HG03521 (cell line): ENCODE measurements around the gene SMIM13.

Experiments used
- ATAC-seq: cut with Tn5 transposase; IDR thresholded peaks from one replicate; pipeline ENCODE4 v1.9.1; 2021; ENCODE audit warnings: mild to moderate bottlenecking, moderate library complexity; ENCODE audit not compliant: unreplicated experiment

The SMIM13 gene

DNA sequence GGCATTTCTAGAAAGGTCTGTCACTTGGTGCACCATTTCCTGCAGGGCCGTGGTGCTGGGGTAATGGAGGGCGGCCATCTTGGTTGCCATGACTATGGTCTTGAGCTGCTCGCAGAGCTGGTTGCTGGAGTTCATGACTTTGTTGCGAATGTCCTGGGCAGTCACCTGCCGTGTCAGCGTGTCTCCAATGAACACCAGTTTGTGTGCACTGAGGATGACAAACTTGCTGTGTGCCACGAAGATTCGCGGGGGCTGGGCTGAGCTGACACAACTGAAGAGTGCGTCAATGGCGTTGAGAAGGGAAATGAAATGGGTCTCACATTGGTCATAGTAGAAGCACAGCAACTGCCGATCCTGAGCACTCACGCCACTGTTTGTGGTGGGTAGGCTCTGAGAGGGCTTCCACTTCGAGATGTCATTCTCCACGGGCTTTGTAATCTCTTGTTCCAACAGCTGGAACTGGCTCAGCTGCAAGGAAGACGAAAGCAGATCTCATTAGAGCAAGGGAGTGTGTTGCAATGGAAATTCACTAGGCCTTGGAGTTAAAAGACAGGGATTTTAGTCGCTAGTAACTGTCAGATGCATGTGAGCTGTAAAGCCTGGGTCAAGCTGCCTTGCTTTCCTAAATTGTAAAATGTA lies 91.7 kb downstream of the SMIM13 start:
- ATAC-seq: no peak

DNA sequence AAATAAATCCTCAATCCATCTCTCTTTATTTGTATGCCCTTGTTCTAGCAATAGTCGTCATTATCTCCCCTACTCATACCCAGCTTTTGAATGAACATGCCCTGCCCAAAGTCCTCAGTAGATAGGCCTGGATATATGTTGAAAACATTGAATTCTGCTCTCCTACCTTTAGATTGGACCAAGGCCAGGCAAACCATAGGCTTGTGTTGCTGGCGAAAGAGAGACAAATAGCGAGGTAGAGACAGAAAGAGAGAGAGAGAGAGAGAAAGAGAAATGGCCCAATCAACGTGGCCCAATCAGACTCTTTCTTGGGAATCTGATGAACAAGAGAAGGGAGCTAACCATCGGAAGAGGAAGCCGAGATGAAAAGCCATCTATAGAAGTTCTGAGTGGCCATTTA lies 93.7 kb downstream of the SMIM13 start:
- no peak for ATAC-seq
